Measurements from ENCODE around the gene PSMD3. TPM values are rescaled to one million over a fixed set of nuclear protein-coding genes. Genes with fewer than 3 reads are reported as not detected.

Gene PSMD3
- total RNA-seq, 4 donors from 2014 or later = 64.7 to 109 (median 72.1) TPM

DNA sequence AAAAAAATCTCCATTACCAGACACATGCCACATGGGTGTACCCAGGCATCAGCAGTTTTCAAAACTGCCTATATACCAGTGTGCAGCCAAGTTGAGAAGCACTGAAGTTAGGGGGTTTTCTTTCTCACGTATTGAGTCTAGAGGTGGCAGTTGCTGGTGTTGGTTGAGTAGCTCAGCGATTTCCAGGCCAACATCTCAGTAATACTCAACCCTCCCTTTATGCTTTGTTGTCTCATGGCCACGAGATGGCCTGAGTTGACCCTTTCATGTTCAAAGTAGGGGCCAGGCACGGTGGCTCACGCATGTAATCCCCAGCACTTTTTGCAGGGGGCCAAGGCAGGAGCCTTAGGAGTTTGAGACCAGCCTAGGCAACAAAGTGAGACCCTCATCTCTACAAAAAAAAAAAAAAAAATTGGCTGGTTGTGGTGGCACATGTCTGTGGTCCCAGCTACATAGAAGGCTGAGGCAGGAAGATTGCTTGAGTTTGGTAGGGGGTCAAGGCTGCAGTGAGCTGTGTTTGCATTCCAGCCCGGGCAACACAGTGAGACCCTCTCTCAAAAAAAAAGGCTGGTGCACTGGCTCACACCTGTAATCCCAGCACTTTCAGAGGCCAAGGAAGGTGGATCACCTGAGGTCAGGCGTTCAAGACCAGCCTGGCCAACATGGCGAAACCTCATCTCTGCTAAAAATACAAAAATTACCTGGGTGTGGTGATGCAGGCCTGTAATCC, 42.3 kb upstream of the PSMD3 start:
- 57 to 60% methylated on average over 8 of the region's 8 CpGs for WGBS, 2 donors
- no peak overlapping the region for H3K27ac ChIP-seq

GRCh38 chr17:39939106-39939505, 41.5 kb upstream of the PSMD3 start:
- WGBS, 2 donors = 79 to 80% methylated on average over 3 of the region's 3 CpGs
- TF ChIP-seq POLR2A (IDR thresholded peaks at IDR 0.05) = no peak
- TF ChIP-seq, protein P1, sequence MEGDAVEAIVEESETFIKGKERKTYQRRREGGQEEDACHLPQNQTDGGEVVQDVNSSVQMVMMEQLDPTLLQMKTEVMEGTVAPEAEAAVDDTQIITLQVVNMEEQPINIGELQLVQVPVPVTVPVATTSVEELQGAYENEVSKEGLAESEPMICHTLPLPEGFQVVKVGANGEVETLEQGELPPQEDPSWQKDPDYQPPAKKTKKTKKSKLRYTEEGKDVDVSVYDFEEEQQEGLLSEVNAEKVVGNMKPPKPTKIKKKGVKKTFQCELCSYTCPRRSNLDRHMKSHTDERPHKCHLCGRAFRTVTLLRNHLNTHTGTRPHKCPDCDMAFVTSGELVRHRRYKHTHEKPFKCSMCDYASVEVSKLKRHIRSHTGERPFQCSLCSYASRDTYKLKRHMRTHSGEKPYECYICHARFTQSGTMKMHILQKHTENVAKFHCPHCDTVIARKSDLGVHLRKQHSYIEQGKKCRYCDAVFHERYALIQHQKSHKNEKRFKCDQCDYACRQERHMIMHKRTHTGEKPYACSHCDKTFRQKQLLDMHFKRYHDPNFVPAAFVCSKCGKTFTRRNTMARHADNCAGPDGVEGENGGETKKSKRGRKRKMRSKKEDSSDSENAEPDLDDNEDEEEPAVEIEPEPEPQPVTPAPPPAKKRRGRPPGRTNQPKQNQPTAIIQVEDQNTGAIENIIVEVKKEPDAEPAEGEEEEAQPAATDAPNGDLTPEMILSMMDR (IDR thresholded peaks at IDR 0.05) = no peak
- TF ChIP-seq EP300 (IDR thresholded peaks at IDR 0.05) = no peak
- no peaks in the 10 kb centered on the region for H3K27me3 ChIP-seq

More for the DNA sequence above, 42.3 kb upstream of the PSMD3 start:
- H3K4me1 ChIP-seq = no peaks in the 10 kb centered on the region
- no peaks in the 10 kb centered on the region for H3K27me3 ChIP-seq
- H3K9me3 ChIP-seq = no peaks in the 10 kb centered on the region
- H3K36me3 ChIP-seq = no peaks in the 10 kb centered on the region
- DNase-seq (ENCODE audit: low spot score in 2 of 2) = no peak
- no peak for TF ChIP-seq POLR2A (IDR thresholded peaks at IDR 0.05)
- H3K4me3 ChIP-seq = no peak overlapping the region

DNA sequence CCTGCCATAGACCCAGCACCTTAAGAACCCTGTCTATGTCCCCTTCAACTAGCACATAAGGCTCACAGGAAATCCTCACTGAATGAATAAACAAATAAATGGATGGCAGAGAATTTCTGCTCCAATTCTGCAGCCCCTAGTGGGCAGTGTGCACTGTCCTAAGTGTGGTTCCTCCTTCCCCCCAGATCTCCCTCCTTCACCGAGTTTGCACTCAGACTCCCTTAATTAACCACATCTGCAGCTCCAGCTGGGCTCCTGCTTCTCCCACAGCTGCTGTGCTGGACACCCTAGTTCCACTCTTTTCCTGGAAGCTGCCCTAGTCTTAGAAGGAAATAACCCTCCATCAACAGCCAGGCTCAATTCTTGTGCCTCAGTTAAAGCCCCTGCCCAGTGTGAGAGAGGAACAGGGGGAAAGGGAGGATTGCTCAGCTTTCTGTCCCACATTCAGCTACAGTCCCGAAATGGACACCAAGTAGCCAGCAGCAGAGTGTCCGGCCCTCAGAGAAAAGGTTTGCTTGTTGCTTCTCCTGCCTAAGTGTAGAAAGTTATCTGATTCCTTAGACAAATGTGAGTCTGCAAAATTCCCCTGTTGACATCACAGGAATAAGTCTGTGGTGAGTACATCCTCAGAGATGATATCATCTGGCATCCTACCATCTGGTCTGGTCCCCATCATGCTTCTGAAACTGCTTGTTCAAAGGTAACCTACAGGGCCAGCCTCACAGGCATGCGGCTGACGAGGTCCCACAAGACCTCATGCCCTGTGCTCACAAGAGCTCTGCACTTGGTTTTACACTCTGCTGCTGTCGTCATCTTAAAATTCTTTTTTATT, 40.8 kb upstream of the PSMD3 start:
- no peaks in the 10 kb centered on the region for H3K9me3 ChIP-seq
- H3K36me3 ChIP-seq = no peaks in the 10 kb centered on the region
- WGBS, 2 donors = 45 to 50% methylated on average over 6 of the region's 6 CpGs
- TF ChIP-seq EP300 (IDR thresholded peaks at IDR 0.05) = no peak
- TF ChIP-seq, protein P1 (IDR thresholded peaks at IDR 0.05) = peak in 2 of 5 experiments; percentile 4 to 11
- no peak for TF ChIP-seq POLR2A (IDR thresholded peaks at IDR 0.05)
- H3K27ac ChIP-seq = no peak overlapping the region
- no peaks in the 10 kb centered on the region for H3K27me3 ChIP-seq
- DNase-seq (ENCODE audit: low spot score in 2 of 2) = no peak
- H3K4me3 ChIP-seq = no peak overlapping the region
- no peaks in the 10 kb centered on the region for H3K4me1 ChIP-seq

More at GRCh38 chr17:39939106-39939505, 41.5 kb upstream of the PSMD3 start:
- no peaks in the 10 kb centered on the region for H3K36me3 ChIP-seq
- H3K27ac ChIP-seq = no peak overlapping the region
- no peak for DNase-seq (ENCODE audit: low spot score in 2 of 2)
- H3K9me3 ChIP-seq = no peaks in the 10 kb centered on the region
- H3K4me3 ChIP-seq = no peak overlapping the region
- H3K4me1 ChIP-seq = no peaks in the 10 kb centered on the region

DNA sequence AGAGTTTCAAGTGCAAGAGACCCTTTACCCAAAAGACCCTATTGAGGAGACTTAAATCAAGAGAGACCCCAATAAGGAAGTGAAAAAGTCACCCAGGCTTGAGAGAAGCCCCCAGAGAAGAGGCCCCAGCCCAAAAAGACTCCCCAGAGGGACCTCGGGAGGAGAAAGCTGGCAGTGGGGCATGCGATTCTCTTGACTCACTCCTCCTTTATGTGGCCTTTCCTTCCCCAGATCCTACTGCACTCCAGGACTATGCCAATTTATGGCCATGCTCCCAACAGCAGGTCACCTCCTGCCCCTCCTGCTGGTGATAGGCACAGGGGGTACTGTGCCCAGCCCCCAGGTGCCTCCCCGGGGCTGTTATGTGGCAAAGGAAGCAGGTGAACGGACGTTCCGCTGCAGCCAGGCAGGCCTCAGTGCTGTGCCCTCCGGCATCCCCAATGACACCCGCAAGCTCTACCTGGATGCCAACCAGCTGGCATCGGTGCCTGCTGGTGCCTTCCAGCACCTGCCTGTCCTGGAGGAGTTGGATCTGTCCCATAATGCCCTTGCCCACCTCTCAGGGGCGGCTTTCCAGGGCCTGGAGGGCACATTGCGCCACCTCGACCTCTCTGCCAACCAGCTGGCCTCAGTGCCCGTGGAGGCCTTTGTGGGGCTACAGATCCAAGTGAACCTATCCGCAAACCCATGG, 36.8 kb upstream of the PSMD3 start:
- 68 to 90% methylated on average over 4 to 12 of the region's 14 CpGs for WGBS, 2 donors
- Histone ChIP-seq H3K4me3 (no peak overlapping the region), H3K27ac (no peak overlapping the region), H3K27me3 (no peaks in the 10 kb centered on the region), H3K36me3 (no peaks in the 10 kb centered on the region), H3K9me3 (no peaks in the 10 kb centered on the region), H3K4me1 (no peaks in the 10 kb centered on the region)
- DNase-seq (ENCODE audit: low spot score in 2 of 2) = no peak
- TF ChIP-seq, protein P1 (IDR thresholded peaks at IDR 0.05) = no peak
- no peak for TF ChIP-seq POLR2A (IDR thresholded peaks at IDR 0.05)
- TF ChIP-seq EP300 (IDR thresholded peaks at IDR 0.05) = no peak

- H3K27me3 ChIP-seq = no peaks in the 10 kb centered on the region
- WGBS, 2 donors = 71 to 84% methylated on average over 6 to 7 of the region's 16 CpGs
- H3K27ac ChIP-seq = no peak overlapping the region
- no peaks in the 10 kb centered on the region for H3K4me1 ChIP-seq
- no peaks in the 10 kb centered on the region for H3K36me3 ChIP-seq
- H3K9me3 ChIP-seq = no peaks in the 10 kb centered on the region
- H3K4me3 ChIP-seq = no peak overlapping the region
- TF ChIP-seq POLR2A (IDR thresholded peaks at IDR 0.05) (no peak), EP300 (IDR thresholded peaks at IDR 0.05) (no peak)
- TF ChIP-seq, protein P1 (IDR thresholded peaks at IDR 0.05) = no peak
- no peak for DNase-seq (ENCODE audit: low spot score in 2 of 2)
Observed at GRCh38 chr17:39944393-39944711, 36.3 kb upstream of the PSMD3 start.
